IgD-negative memory B cell (primary cell): ENCODE results near the gene NPPC. TPM values are rescaled to one million over a fixed set of nuclear protein-coding genes. Genes with fewer than 3 reads are reported as not detected.
"Not testable (repeated sequence)": the region's sequence is repeated elsewhere in the genome, so short reads cannot be mapped to it uniquely, and the experiment has no call there.

ENCODE experiments used
- H3K27ac Mint-ChIP-seq, 3 donors: one replicate each; pipeline ENCODE4 v1.8.0; 2020 to 2022; ENCODE audit warnings: mild to moderate bottlenecking in 3 of 3, mixed read lengths in 3 of 3, moderate library complexity in 1 of 3
- H3K27me3 Mint-ChIP-seq: one replicate; pipeline ENCODE4 v1.8.0; 2021; ENCODE audit warnings: mixed read lengths
- H3K36me3 Mint-ChIP-seq: one replicate; pipeline ENCODE4 v1.8.0; 2020; ENCODE audit warnings: mild to moderate bottlenecking, mixed read lengths
- H3K4me1 Mint-ChIP-seq, 3 donors: one replicate each; pipeline ENCODE4 v1.8.0; 2020 to 2022; ENCODE audit warnings: mixed read lengths in 3 of 3, mild to moderate bottlenecking in 1 of 3
- H3K4me3 Mint-ChIP-seq, 4 donors: one replicate each; pipeline ENCODE4 v1.8.0; 2020 to 2022; ENCODE audit warnings: mild to moderate bottlenecking in 4 of 4, mixed read lengths in 4 of 4, moderate library complexity in 3 of 4
- H3K9me3 Mint-ChIP-seq, 3 donors: one replicate each; pipeline ENCODE4 v1.8.0; 2020 to 2021; ENCODE audit warnings: mixed read lengths in 3 of 3, mild to moderate bottlenecking in 1 of 3
- polyA plus RNA-seq: library from polyadenylated mRNA; unstranded; fragments of 300-500 nt; fragmentation: Illumina TruSeq; gene quantifications from one replicate; pipeline ENCODE4 v1.2.3, GENCODE V29; 2021

The NPPC gene
- polyA plus RNA-seq, 1 donor from 2014 or later = not detected

DNA sequence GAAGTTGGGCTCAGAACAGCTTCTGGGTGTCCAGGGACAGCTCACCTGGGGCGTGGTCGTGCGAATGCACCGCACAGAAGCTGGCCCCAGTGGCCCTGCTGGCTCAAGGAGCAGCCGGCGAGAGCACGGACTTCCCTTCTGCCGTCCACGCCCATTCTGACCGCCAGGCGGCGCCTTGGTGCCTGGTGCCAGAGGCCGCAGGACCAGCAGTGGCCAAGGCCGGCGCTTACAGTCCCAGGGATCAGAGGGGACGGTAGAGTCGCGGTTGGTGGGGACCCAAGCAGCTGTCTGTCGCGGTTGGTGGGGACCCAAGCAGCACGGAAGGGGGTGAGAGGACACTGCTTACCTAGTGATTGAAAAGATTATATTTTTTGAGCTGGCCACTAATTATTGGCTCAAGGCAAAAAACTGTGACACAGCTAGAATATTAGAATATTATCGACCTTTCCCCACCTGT lies 25.7 kb downstream of the NPPC start:
- Mint-ChIP-seq H3K4me3 (no peak overlapping the region), H3K36me3 (no peaks in the 10 kb centered on the region), H3K27ac (no peak overlapping the region), H3K4me1 (no peaks in the 10 kb centered on the region), H3K9me3 (no peaks in the 10 kb centered on the region), H3K27me3 (peaks cover 6% of the 10 kb centered on the region)

DNA sequence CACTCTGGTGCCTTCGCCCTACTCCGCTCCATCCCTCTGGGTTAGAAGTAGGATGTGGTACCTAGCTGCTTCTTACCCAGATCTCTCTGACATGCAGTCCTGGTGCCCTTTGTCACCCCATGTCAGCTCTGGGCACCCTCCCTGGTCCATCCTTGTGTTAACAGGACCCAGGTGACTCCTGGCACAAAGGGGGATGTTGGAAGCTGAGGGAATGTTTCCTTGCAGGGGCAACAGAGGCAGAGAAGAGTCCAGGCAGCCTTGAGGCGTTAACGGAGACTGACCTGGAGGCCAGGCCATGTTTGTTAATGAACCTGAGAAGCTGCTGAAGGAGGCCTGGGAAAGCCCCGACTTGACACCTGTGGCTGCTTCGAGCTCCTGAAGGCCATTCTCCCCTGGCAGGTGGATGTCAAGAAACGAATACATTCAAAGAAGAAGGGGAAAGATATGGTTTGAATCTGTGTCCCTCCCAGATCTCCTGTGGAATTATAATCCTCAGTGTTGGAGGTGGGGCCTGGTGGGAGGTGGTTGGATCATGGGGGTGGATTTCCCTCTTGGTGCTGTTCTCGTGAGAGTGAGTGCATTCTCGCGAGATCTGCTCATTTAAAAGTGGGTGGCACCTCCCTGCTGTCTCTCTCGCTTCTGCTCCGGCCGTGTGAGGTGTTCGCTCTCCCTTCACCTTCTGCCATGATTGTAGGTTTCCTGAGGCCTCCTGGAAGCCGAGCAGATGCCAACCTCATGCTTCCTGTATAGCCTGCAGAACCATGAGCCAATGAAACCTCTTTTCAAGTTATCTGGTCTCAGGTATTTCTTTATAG lies 31.4 kb downstream of the NPPC start:
- H3K9me3 Mint-ChIP-seq = no peaks in the 10 kb centered on the region
- H3K27me3 Mint-ChIP-seq = peaks cover 3% of the 10 kb centered on the region
- peaks cover 0 to 4% (median 0%) of the 10 kb centered on the region in 3 donors for H3K4me1 Mint-ChIP-seq
- H3K27ac Mint-ChIP-seq = no peak overlapping the region
- H3K4me3 Mint-ChIP-seq = no peak overlapping the region
- peaks cover 3% of the 10 kb centered on the region for H3K36me3 Mint-ChIP-seq

DNA sequence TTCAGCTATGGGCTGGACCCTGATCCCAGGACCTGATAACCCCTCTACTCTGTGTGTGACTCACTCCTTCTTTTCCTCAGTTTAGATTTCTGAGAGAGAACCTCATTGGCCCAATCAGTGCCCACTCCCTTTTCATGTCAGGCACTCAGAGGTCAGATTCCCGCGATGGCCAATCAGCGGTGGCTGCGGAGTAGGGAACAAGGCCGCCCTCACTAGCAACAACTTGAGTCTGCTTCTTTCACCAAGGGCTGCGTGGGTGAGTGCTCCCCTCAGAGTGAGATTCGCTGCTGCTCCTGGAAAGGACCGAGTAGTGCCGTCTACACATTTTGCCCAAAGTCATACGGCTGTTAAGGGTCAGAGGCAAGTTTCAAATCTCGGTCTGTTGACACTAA lies 34.7 kb downstream of the NPPC start:
- H3K4me3 Mint-ChIP-seq = no peak overlapping the region
- H3K36me3 Mint-ChIP-seq = peaks cover 4% of the 10 kb centered on the region
- H3K27ac Mint-ChIP-seq = no peak overlapping the region
- H3K4me1 Mint-ChIP-seq = peaks cover 0 to 4% (median 0%) of the 10 kb centered on the region in 3 donors
- peaks cover 7% of the 10 kb centered on the region for H3K27me3 Mint-ChIP-seq
- H3K9me3 Mint-ChIP-seq = peaks cover 0 to 2% (median 0%) of the 10 kb centered on the region in 3 donors

DNA sequence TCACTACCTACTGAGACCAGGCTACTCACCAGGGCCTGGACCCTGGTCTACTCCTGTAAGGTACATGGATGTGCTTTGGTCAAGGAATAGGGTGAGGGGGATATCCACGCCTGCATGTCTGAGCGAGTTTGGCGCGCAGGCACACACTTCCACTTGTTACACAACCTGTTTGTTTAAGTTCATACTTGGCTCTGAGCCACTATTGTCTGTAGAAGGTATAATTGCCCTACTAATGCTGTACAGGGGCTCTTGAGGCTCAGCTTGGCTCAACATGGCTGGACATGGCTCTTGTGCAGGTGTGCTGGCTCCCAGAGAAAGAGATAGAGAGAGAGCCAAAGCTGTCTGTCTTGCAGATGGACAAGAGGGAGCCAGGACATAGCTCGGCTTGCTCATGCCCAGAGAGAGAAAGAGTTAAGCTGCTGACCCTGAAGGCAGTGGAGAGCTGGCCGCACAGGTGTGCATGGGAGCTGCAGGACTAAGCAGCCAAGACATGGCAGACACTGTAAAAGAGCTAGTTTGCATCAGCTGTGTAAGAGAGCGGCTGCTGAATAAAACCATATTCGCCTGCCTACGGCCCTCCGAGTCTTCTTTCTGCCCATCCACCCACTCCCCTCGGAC lies 35.2 kb downstream of the NPPC start:
- peak overlapping the region in 1 of 4 donors; percentile 13 for H3K4me3 Mint-ChIP-seq
- H3K27ac Mint-ChIP-seq = no peak overlapping the region
- H3K36me3 Mint-ChIP-seq = peaks cover 4% of the 10 kb centered on the region

DNA sequence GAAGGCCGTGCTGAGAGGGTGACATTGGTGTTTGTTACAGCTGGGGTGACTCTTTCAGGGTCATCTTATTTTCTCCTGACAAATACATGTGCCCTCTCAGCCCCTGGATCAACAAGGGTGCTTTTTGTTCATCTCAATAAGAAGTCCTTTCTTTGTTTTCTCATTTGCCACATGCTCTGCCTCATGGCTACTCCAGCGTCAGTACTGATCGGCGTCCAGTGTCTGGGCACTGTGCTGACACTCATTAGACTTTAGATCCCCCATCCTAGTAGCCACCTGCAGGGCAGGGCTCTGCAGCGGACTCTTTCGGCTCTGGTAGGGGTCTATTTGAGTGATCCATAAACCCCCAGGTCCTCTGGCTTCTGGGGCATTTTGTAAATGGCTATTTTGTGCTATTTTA lies 38.4 kb downstream of the NPPC start:
- peaks cover 0 to 4% (median 0%) of the 10 kb centered on the region in 3 donors for H3K4me1 Mint-ChIP-seq
- H3K4me3 Mint-ChIP-seq = no peak overlapping the region
- H3K27ac Mint-ChIP-seq = peak overlapping the region in 1 of 3 donors; percentile 89
- peaks cover 3% of the 10 kb centered on the region for H3K36me3 Mint-ChIP-seq
- peaks cover 0 to 7% (median 0%) of the 10 kb centered on the region in 3 donors for H3K9me3 Mint-ChIP-seq
- peaks cover 24% of the 10 kb centered on the region for H3K27me3 Mint-ChIP-seq

More for the DNA sequence above, 35.2 kb downstream of the NPPC start:
- Mint-ChIP-seq H3K4me1 (peaks cover 0 to 4% (median 0%) of the 10 kb centered on the region in 3 donors), H3K9me3 (peaks cover 0 to 5% (median 0%) of the 10 kb centered on the region in 3 donors), H3K27me3 (peaks cover 7% of the 10 kb centered on the region)

DNA sequence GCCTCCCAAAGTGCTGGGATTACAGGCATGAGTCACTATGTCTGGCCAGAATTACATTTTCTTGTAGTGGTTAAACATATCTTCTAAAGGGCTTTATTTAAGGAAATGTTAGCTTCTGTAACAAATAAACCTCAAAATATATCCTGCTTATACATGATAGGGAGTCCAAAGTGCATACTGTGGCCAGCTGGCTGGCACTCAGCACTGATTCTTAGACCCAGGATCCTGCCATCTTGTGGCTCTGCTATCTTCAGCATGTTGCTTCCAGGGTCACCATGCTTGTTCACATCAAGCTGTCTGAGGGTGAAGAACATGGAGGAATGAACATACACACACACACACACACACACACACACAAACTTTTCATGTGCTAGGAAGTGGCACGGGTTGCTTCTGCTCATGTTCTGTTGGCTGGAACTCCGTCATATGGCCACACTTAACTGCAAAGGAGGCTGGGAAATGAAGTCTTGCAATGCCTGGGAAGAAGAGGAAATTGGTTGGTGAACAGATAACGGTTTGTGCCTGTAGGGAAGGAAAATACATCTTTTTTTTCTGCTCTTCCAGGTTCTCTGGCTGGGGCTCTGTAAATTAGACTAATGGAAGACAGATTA lies 40.0 kb downstream of the NPPC start:
- H3K4me3 Mint-ChIP-seq = no peak overlapping the region
- H3K27ac Mint-ChIP-seq = no peak overlapping the region
- H3K36me3 Mint-ChIP-seq = peaks cover 2% of the 10 kb centered on the region
- H3K9me3 Mint-ChIP-seq = peaks cover 0 to 7% (median 0%) of the 10 kb centered on the region in 3 donors
- peaks cover 32% of the 10 kb centered on the region for H3K27me3 Mint-ChIP-seq
- H3K4me1 Mint-ChIP-seq = peaks cover 0 to 2% (median 0%) of the 10 kb centered on the region in 3 donors

DNA sequence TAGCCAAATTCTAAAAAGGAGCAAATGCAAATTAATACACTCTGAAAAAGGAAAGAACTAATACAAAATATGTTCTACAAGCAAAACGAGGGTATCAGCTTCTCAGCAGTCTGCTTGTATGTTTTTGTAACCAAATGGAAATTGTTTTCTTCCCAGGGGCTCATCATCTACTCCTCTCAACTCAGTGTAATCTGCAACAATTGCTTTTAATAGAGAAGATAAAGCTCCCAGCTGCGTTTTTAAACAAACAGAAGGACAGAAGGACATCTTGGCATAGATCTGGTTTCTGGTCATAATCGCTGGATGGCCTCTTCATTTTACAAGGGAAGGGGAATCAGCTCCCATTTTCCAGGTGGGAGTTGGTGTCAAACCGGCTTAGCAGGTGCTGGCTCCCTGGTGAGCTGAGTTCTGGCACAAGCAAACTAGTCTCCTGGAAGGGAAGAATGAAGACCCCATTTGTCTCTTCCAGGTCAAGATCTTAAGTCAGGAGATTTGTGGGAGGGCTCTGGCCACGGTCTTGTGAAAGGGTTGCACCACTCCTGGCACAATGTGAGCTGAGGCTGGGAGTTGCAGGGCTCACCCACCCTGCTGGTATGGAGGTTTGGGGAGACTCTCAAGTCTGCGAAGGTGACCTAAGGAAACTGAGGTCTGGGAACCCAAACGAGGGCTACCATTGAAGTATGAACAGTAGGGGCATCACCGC lies 41.6 kb downstream of the NPPC start:
- Mint-ChIP-seq H3K4me3 (no peak overlapping the region), H3K9me3 (peaks cover 0 to 7% (median 0%) of the 10 kb centered on the region in 3 donors), H3K27ac (no peak overlapping the region), H3K4me1 (peaks cover 0 to 4% (median 0%) of the 10 kb centered on the region in 3 donors), H3K36me3 (peaks cover 2% of the 10 kb centered on the region), H3K27me3 (peaks cover 30% of the 10 kb centered on the region)

DNA sequence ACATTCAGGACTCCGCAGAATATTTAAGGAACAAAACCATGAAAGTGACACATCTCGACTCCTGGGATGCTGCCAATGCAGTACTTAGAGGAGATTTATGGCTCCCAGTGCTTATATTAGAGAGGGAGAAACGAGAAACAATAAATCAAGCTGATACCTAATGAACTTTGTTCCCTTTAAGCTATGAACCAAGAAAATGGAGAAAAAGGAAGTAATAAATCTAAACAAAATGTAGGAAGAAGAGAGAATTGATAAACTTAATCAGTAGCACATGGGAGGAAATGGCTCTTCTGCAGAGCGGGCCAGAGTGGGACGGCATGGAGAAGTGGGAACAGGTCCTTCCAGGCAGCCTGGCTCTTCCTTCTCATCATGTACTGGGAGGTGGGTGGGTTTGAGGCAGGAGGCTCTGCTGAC lies 42.7 kb downstream of the NPPC start:
- H3K36me3 Mint-ChIP-seq = peaks cover 2% of the 10 kb centered on the region

DNA sequence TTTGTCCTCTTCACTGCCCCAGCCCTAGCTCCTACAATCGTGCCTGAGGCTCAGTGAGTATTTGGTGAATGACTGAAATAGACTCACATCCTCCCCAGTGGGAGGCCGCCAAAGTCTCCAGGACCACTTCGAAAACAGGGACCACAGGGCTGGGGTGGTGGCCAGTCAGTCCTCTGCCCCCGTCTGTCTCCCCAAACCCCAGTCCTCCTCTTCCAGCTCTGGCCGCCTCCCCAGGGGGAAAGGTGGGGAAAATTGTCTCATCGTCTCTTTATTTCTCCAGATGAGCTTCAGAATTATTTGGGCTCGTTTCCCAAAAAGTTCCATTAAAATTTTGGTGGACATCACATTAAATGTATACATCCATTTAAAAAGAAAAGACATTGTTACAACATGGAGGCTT lies 43.5 kb downstream of the NPPC start:
- Mint-ChIP-seq H3K4me1 (peaks cover 0 to 4% (median 0%) of the 10 kb centered on the region in 3 donors), H3K4me3 (no peak overlapping the region), H3K9me3 (peaks cover 0 to 7% (median 0%) of the 10 kb centered on the region in 3 donors), H3K27me3 (peaks cover 25% of the 10 kb centered on the region), H3K36me3 (peaks cover 2% of the 10 kb centered on the region), H3K27ac (no peak overlapping the region)

More for the DNA sequence above, 42.7 kb downstream of the NPPC start:
- H3K27ac Mint-ChIP-seq = no peak overlapping the region
- no peak overlapping the region for H3K4me3 Mint-ChIP-seq
- peaks cover 0 to 7% (median 0%) of the 10 kb centered on the region in 3 donors for H3K9me3 Mint-ChIP-seq
- peaks cover 0 to 4% (median 0%) of the 10 kb centered on the region in 3 donors for H3K4me1 Mint-ChIP-seq
- peaks cover 30% of the 10 kb centered on the region for H3K27me3 Mint-ChIP-seq

DNA sequence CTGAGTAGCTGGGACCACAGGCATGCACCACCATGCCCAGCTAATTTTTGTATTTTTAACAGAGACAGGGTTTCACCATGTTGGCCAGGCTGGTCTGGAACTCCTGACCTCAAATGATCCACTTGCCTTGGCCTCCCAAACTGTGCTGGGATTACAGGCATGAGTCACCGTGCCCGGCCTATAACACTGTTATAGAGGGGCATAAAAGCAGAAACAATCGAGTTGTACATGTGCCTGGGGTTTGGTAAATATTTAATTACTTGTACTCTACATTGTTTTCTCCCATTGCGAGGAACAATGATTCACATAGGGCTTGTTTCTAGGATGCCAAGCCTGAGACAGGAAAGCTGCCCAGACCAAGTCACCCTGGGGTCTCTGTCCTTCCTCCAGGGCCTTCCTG lies 45.8 kb downstream of the NPPC start:
- H3K27me3 Mint-ChIP-seq = peaks cover 31% of the 10 kb centered on the region
- not testable (repeated sequence) for H3K4me1 Mint-ChIP-seq, H3K27ac Mint-ChIP-seq, H3K36me3 Mint-ChIP-seq, H3K9me3 Mint-ChIP-seq, H3K4me3 Mint-ChIP-seq

DNA sequence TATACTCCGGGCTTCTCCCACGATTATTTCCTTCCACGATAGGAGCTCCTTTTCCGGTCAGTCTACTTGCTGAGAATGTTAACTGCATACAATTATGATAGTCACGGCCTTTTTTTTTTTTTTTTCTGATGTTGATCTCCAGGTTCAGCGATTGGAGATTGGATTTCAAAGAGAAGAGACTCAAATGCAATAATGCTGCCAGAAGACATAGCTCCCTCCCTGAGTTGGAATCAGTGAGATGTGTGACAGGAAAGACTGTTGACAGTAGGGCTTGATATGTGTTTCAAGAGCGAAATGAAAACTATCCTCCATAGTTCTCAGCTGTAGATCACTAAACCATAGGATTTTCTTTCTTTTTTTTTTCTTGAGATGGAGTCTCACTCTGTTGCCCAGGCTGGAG lies 47.0 kb downstream of the NPPC start:
- no peaks in the 10 kb centered on the region for H3K36me3 Mint-ChIP-seq
- H3K27me3 Mint-ChIP-seq = peaks cover 28% of the 10 kb centered on the region
- peaks cover 0 to 4% (median 0%) of the 10 kb centered on the region in 3 donors for H3K4me1 Mint-ChIP-seq
- H3K27ac Mint-ChIP-seq = peak overlapping the region in 1 of 3 donors; percentile 46
- H3K4me3 Mint-ChIP-seq = no peak overlapping the region
- H3K9me3 Mint-ChIP-seq = no peaks in the 10 kb centered on the region

DNA sequence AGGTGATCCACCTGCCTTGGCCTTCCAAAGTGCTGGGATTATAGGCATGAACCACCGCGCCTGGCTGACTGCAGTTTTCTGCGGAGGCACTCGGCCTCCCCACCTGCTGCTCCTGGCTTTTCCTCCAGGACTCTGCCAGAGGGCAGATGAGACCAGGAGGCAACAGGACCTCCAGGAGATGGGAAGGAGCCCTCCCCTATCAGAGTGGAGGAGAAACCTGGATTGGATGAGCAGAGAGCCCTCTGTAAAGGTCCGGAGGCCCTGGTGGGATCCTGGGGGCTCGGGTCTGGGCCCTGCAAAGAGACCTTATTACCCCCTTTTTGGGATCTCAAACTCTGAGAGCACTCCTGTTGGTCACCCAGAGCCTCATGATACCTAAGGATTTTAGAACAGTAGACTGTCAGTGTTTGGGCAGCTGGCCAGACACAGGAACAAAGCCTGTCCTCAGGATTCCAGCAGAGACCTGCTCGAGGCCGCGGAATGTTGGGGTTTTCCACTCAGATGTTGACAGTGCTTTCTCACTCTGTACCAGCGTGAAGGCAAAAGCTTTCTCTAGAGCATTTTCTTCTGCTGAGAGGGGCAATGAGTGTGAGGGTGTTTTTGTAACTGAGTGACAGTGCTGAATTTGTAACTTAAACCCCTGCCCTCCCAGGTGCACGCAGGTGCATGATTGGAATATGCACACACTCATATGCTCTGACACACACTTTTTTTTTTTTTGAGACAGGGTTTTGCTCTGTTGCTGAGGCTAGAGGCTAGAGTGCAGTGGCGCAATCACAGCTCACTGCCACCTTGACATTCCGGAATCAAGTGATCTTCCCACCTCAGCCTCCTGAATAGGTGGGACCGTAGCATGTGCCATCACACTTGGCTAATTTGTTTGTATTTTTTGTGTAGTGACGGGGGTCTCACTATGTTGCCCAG lies 48.4 kb downstream of the NPPC start:
- H3K36me3 Mint-ChIP-seq = no peaks in the 10 kb centered on the region
- H3K27ac Mint-ChIP-seq = no peak overlapping the region
- H3K4me1 Mint-ChIP-seq = peaks cover 0 to 2% (median 0%) of the 10 kb centered on the region in 3 donors
- H3K9me3 Mint-ChIP-seq = no peaks in the 10 kb centered on the region
- peaks cover 14% of the 10 kb centered on the region for H3K27me3 Mint-ChIP-seq
- H3K4me3 Mint-ChIP-seq = no peak overlapping the region

DNA sequence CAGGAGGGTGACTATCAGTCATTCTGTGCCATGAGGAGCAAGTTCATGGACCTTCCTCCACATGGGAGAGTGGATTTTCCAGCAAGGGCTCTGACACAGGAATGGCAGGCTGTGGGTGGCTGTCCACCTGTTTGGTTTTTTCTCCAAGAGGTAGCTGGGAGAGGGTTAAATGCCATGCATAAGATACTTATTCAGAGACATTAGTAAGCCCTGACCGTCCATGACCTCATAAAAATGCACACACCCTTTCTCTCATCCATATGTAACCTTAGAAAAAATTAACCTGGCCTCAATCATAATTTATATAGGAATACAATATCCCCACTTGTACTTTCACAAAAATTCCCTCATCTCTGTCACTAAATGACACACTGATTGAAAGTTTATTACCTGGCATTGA lies 51.3 kb downstream of the NPPC start:
- H3K4me3 Mint-ChIP-seq = no peak overlapping the region
- H3K27me3 Mint-ChIP-seq = peaks cover 6% of the 10 kb centered on the region
- no peaks in the 10 kb centered on the region for H3K4me1 Mint-ChIP-seq
- no peaks in the 10 kb centered on the region for H3K9me3 Mint-ChIP-seq
- no peaks in the 10 kb centered on the region for H3K36me3 Mint-ChIP-seq
- no peak overlapping the region for H3K27ac Mint-ChIP-seq
